HepG2 (cell line): ENCODE data around the gene LCORL. TPM values are rescaled to one million over a fixed set of nuclear protein-coding genes. Genes with fewer than 3 reads are reported as not detected.

Source experiments
- FOXA3 ChIP-seq: IDR thresholded peaks from 2 replicates; pipeline ENCODE4 v1.6.1; 2016; ENCODE audit warnings: missing genetic modification reagents, missing compliant biosample characterization
- HDAC1 ChIP-seq: sonication (generic); formaldehyde crosslinking; IDR thresholded peaks from 2 replicates; pipeline ENCODE4 v1.5.1; 2020; ENCODE audit warnings: mild to moderate bottlenecking, missing genetic modification reagents
- HNRNPK ChIP-seq: fragments of 200-400 bp; formaldehyde crosslinking; IDR thresholded peaks from 2 replicates; pipeline ENCODE4 v1.6.1; 2018; ENCODE audit warnings: low read length, low read depth, moderate library complexity, mild to moderate bottlenecking; ENCODE audit not compliant: poor library complexity, severe bottlenecking
- KLF16 ChIP-seq, 2 experiments: sonication (generic) in 1 of 2; formaldehyde crosslinking in 1 of 2; IDR thresholded peaks; 2 replicates each; pipeline versions ENCODE4 v1.6.1 to v1.8.0; 2016 to 2023; ENCODE audit warnings: missing genetic modification reagents in 2 of 2, missing compliant biosample characterization in 1 of 2
- KMT2B ChIP-seq: IDR thresholded peaks from 2 replicates; pipeline ENCODE4 v1.6.1; 2016; ENCODE audit warnings: missing genetic modification reagents, missing compliant biosample characterization
- MAFK ChIP-seq, 2 experiments: IDR thresholded peaks in 1 of 2; conservative IDR thresholded peaks in 1 of 2; 2 replicates each; pipeline ENCODE4 v1.6.1; 2011; ENCODE audit warnings: improper control_type of control experiment in 2 of 2, low read length in 2 of 2
- PTBP1 ChIP-seq: fragments of 200-400 bp; formaldehyde crosslinking; IDR thresholded peaks from 2 replicates; pipeline ENCODE4 v1.6.1; 2018; ENCODE audit warnings: low read length, low read depth; ENCODE audit not compliant: poor library complexity, severe bottlenecking
- ZNF235 ChIP-seq: sonication (generic); formaldehyde crosslinking; IDR thresholded peaks from 2 replicates; pipeline ENCODE4 v1.8.1; 2023; ENCODE audit warnings: mild to moderate bottlenecking, missing genetic modification reagents, borderline replicate concordance
- ZNF264 ChIP-seq: sonication (generic); formaldehyde crosslinking; IDR thresholded peaks from 2 replicates; pipeline ENCODE4 v1.4.0; 2020; ENCODE audit warnings: missing genetic modification reagents
- ZNF335 ChIP-seq: sonication (generic); formaldehyde crosslinking; IDR thresholded peaks from 2 replicates; pipeline ENCODE4 v1.4.0; 2020; ENCODE audit warnings: missing genetic modification reagents
- ZNF350 ChIP-seq: sonication (generic); formaldehyde crosslinking; IDR thresholded peaks from 2 replicates; pipeline ENCODE4 v1.4.0; 2020; ENCODE audit warnings: mild to moderate bottlenecking, low read depth, missing genetic modification reagents, borderline replicate concordance
- ZNF577 ChIP-seq: sonication (generic); formaldehyde crosslinking; IDR thresholded peaks from 2 replicates; pipeline ENCODE4 v1.4.0; 2020; ENCODE audit warnings: mild to moderate bottlenecking, low read depth, missing genetic modification reagents, borderline replicate concordance
- ZNF761 ChIP-seq: sonication (generic); formaldehyde crosslinking; conservative IDR thresholded peaks from 2 replicates; pipeline ENCODE4 v1.4.0; 2020; ENCODE audit warnings: mild to moderate bottlenecking, missing genetic modification reagents
- ZNF841 ChIP-seq: sonication (generic); formaldehyde crosslinking; IDR thresholded peaks from 2 replicates; pipeline ENCODE4 v1.8.1; 2023; ENCODE audit warnings: missing genetic modification reagents, borderline replicate concordance
- ZNF891 ChIP-seq: sonication (generic); formaldehyde crosslinking; IDR thresholded peaks from 2 replicates; pipeline ENCODE4 v1.5.0; 2020; ENCODE audit warnings: mild to moderate bottlenecking, missing genetic modification reagents
- polyA plus RNA-seq, 8 experiments: library from polyadenylated mRNA; depleted of rRNA in 3 of 8; stranded (reverse) in 7 of 8; unstranded in 1 of 8; fragments of >200 nt; fragmentation: Illumina TruSeq in 4 of 8; extraction: Trizol in 4 of 8; gene quantifications; 2 replicates each; pipeline versions ENCODE4 v1.2.1 to v1.2.3, GENCODE V29; 2011 to 2016; ENCODE audit warnings: low read depth in 4 of 8, missing spikeins in 1 of 8, mixed read lengths in 1 of 8; ENCODE audit not compliant: insufficient read depth in 1 of 8
- total RNA-seq, 5 experiments: library from RNA; depleted of rRNA; stranded (reverse); fragments of >200 nt; fragmentation: Illumina TruSeq; extraction: Trizol; gene quantifications; 2 replicates each; pipeline ENCODE4 v1.2.3, GENCODE V29; 2016; ENCODE audit warnings: low read depth in 1 of 5
- TF ChIP-seq, protein P1 (sequence below): sonication (generic); formaldehyde crosslinking; IDR thresholded peaks from 2 replicates; pipeline ENCODE4 v1.9.0; 2021; ENCODE audit warnings: missing genetic modification reagents, mild to moderate bottlenecking, borderline replicate concordance
- TF ChIP-seq, protein P2 (sequence below): sonication (generic); formaldehyde crosslinking; IDR thresholded peaks from 2 replicates; pipeline ENCODE4 v1.4.0; 2020; ENCODE audit warnings: missing genetic modification reagents
- TF ChIP-seq, protein P3 (sequence below): sonication (generic); formaldehyde crosslinking; IDR thresholded peaks from 2 replicates; pipeline ENCODE4 v1.4.0; 2020; ENCODE audit warnings: missing genetic modification reagents, low read depth, mild to moderate bottlenecking, borderline replicate concordance
- TF ChIP-seq, protein P4 (sequence below): sonication (generic); formaldehyde crosslinking; IDR thresholded peaks from 2 replicates; pipeline ENCODE4 v1.4.0; 2020; ENCODE audit warnings: mild to moderate bottlenecking, missing genetic modification reagents, borderline replicate concordance

Gene LCORL
- total and polyA plus RNA-seq, 2 of the 13 experiments (the other 11 are each of a cell fraction or from before 2014, with no cell fraction given), result 5.3 to 14.5 TPM

DNA sequence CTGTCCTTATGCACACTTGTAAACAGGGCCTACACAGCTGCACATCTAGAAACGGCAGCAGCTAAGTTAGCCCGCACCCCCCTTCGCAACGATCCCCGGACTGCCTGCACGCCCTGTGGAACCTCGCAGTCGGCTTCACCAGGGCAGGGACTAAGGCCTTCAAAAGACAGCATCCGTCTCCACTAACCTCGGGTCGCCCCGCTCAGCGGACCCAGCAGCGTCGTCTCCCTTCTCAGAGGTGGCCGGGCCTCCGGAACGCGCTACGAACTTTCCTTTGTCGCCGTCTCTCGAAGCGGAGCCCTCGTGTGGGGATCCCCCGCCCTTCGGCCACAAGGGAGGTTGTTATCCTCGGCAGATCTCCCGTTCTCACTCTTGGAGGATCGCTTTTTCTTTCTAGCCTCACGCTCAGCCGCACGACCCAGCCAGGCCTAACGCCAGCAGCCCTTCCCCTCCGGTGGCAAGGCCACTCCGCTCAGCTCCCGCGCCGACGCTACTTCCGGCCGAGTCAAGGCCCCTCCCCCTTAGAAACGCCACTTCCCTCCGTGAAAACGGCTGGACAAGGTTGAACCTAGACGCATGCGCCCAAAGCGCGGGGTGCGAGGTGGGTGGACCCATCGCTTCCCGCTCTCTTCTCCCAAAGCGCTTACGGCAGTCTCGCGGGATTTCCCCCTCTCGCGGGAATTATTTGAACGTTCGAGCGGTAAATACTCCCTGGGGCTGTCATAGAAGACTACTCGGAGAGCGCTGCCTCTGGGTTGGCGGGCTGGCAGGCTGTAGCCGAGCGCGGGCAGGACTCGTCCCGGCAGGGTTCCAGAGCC lies 211.1 kb downstream of the LCORL start, which contains the start of the genes DCAF16 and NCAPG (continued):
- TF ChIP-seq, protein P1, sequence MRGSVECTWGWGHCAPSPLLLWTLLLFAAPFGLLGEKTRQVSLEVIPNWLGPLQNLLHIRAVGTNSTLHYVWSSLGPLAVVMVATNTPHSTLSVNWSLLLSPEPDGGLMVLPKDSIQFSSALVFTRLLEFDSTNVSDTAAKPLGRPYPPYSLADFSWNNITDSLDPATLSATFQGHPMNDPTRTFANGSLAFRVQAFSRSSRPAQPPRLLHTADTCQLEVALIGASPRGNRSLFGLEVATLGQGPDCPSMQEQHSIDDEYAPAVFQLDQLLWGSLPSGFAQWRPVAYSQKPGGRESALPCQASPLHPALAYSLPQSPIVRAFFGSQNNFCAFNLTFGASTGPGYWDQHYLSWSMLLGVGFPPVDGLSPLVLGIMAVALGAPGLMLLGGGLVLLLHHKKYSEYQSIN (CRISPR knock-in tag), result no peak
- TF ChIP-seq MAFK (conservative IDR thresholded peaks at IDR 0.05 in 1 of 2, IDR thresholded peaks at IDR 0.05 in 1 of 2; ENCODE audit: low read length in 2 of 2), result no peak
- no peak for TF ChIP-seq HNRNPK
- TF ChIP-seq, protein P2, sequence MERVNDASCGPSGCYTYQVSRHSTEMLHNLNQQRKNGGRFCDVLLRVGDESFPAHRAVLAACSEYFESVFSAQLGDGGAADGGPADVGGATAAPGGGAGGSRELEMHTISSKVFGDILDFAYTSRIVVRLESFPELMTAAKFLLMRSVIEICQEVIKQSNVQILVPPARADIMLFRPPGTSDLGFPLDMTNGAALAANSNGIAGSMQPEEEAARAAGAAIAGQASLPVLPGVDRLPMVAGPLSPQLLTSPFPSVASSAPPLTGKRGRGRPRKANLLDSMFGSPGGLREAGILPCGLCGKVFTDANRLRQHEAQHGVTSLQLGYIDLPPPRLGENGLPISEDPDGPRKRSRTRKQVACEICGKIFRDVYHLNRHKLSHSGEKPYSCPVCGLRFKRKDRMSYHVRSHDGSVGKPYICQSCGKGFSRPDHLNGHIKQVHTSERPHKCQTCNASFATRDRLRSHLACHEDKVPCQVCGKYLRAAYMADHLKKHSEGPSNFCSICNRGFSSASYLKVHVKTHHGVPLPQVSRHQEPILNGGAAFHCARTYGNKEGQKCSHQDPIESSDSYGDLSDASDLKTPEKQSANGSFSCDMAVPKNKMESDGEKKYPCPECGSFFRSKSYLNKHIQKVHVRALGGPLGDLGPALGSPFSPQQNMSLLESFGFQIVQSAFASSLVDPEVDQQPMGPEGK (CRISPR knock-in tag), result peak; percentile 29
- TF ChIP-seq, protein P3, sequence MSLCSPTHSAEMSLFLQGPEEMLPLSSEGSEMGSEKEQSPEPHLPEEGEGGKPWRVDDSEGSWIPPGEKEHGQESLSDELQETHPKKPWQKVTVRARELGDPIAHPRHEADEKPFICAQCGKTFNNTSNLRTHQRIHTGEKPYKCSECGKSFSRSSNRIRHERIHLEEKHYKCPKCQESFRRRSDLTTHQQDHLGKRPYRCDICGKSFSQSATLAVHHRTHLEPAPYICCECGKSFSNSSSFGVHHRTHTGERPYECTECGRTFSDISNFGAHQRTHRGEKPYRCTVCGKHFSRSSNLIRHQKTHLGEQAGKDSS, result no peak
- peak; percentile 21 for TF ChIP-seq FOXA3 (CRISPR knock-in tag)
- peak; percentile 71; the same call in 1 of the 2 replicates for TF ChIP-seq ZNF264 (CRISPR knock-in tag)
- TF ChIP-seq ZNF235 (CRISPR knock-in tag), result peak; percentile 81; the same call in 1 of the 2 replicates
- TF ChIP-seq ZNF577 (CRISPR knock-in tag), result no peak
- TF ChIP-seq KMT2B (CRISPR knock-in tag), result peak; percentile 87
- no peak for TF ChIP-seq PTBP1
- peak in 1 of 2 experiments; percentile 89; a peak in 2 of 4 replicates for TF ChIP-seq KLF16 (CRISPR knock-in tag; IDR thresholded peaks at IDR 0.05)
- peak; percentile 72; the same call in 1 of the 2 replicates for TF ChIP-seq ZNF350 (CRISPR knock-in tag)
- peak; percentile 92 for TF ChIP-seq ZNF891
- TF ChIP-seq ZNF841 (CRISPR knock-in tag), result no peak; the same call in none of the 2 replicates
- TF ChIP-seq ZNF335 (CRISPR knock-in tag), result 0 out of 2 replicates have a peak, but pooled peaks have one; percentile 31
- peak; percentile 57; the same call in 1 of the 2 replicates for TF ChIP-seq ZNF761 (CRISPR knock-in tag)
- peak; percentile 96 for TF ChIP-seq HDAC1 (CRISPR knock-in tag)
- TF ChIP-seq, protein P4, sequence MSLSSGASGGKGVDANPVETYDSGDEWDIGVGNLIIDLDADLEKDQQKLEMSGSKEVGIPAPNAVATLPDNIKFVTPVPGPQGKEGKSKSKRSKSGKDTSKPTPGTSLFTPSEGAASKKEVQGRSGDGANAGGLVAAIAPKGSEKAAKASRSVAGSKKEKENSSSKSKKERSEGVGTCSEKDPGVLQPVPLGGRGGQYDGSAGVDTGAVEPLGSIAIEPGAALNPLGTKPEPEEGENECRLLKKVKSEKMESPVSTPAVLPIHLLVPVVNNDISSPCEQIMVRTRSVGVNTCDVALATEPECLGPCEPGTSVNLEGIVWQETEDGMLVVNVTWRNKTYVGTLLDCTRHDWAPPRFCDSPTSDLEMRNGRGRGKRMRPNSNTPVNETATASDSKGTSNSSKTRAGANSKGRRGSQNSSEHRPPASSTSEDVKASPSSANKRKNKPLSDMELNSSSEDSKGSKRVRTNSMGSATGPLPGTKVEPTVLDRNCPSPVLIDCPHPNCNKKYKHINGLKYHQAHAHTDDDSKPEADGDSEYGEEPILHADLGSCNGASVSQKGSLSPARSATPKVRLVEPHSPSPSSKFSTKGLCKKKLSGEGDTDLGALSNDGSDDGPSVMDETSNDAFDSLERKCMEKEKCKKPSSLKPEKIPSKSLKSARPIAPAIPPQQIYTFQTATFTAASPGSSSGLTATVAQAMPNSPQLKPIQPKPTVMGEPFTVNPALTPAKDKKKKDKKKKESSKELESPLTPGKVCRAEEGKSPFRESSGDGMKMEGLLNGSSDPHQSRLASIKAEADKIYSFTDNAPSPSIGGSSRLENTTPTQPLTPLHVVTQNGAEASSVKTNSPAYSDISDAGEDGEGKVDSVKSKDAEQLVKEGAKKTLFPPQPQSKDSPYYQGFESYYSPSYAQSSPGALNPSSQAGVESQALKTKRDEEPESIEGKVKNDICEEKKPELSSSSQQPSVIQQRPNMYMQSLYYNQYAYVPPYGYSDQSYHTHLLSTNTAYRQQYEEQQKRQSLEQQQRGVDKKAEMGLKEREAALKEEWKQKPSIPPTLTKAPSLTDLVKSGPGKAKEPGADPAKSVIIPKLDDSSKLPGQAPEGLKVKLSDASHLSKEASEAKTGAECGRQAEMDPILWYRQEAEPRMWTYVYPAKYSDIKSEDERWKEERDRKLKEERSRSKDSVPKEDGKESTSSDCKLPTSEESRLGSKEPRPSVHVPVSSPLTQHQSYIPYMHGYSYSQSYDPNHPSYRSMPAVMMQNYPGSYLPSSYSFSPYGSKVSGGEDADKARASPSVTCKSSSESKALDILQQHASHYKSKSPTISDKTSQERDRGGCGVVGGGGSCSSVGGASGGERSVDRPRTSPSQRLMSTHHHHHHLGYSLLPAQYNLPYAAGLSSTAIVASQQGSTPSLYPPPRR, result peak; percentile 43; the same call in 1 of the 2 replicates
